Ascending aorta (tissue), 2 donors: Measurements from ENCODE around the gene PPARA. TPM values are rescaled to one million over a fixed set of nuclear protein-coding genes. Genes with fewer than 3 reads are reported as not detected.

Source experiments
- DNase-seq, 2 donors: peaks; one replicate each; pipeline ENCODE4 v3.0.0-alpha.2; 2019; ENCODE audit warnings: low spot score in 2 of 2
- H3K27ac ChIP-seq, 2 donors: fragments of 200-600 bp; sonication (generic); one replicate each; pipeline ENCODE4 v1.5.1; 2016 to 2017; ENCODE audit warnings: mild to moderate bottlenecking in 1 of 2
- H3K27me3 ChIP-seq: fragments of 200-600 bp; sonication (generic); one replicate; pipeline ENCODE4 v1.5.1; 2017
- H3K36me3 ChIP-seq, 2 donors: fragments of 200-600 bp; sonication (generic); one replicate each; pipeline ENCODE4 v1.5.1; 2016
- H3K4me1 ChIP-seq, 2 donors: fragments of 200-600 bp; sonication (generic); one replicate each; pipeline ENCODE4 v1.5.1; 2016 to 2017; ENCODE audit warnings: mild to moderate bottlenecking in 1 of 2
- H3K4me3 ChIP-seq, 2 donors: fragments of 200-600 bp; sonication (generic); one replicate each; pipeline ENCODE4 v1.5.1; 2016 to 2017; ENCODE audit warnings: mild to moderate bottlenecking in 1 of 2
- H3K9me3 ChIP-seq, 2 donors: fragments of 200-600 bp; sonication (generic); one replicate each; pipeline ENCODE4 v1.5.1; 2016
- intact Hi-C: fragments of 100-400 bp; cut with DNase I; formaldehyde crosslinking; loops from one replicate; pipeline ENCODE4 v1.15.1; 2023
- total RNA-seq: library from RNA; depleted of rRNA; stranded (reverse); fragments of >200 nt; gene quantifications from one replicate; pipeline ENCODE4 v1.1.0, GENCODE V29; 2016
- TF ChIP-seq, protein P1 (sequence below), 3 experiments: fragments of 200-600 bp in 2 of 3; fragments of 450-650 bp in 1 of 3; sonication (generic) in 2 of 3; IDR thresholded peaks; one replicate each; pipeline ENCODE4 v1.5.1; 2016 to 2019; ENCODE audit warnings: antibody characterized with exemption in 3 of 3, mild to moderate bottlenecking in 1 of 3, moderate library complexity in 1 of 3

The PPARA gene
- total RNA-seq, result 20.1 TPM

GRCh38 chr22:46150034-46150654 lies at the start of gene PPARA:
PPARA (plus strand) TSS chr22:46150526; CDS start chr22:46198384, 47,858 bp downstream.
- DNase-seq, result peak in 1 of 2 donors; percentile 94
- H3K9me3 ChIP-seq, result no peaks in the 10 kb centered on the region
- H3K36me3 ChIP-seq, result no peaks in the 10 kb centered on the region
- no peaks in the 10 kb centered on the region for H3K27me3 ChIP-seq
- H3K27ac ChIP-seq, result peak within 1 kb of the TSS; percentile 93
- peak within 1 kb of the TSS; percentile 91 to 94 for H3K4me3 ChIP-seq
- intact Hi-C loops, result loop anchor here (1.0 to 5.0 kb wide), 7 partner anchors 27 to 187 kb away; partner anchors contain the start of genes CDPF1, GTSE1, TRMU and TTC38
- TF ChIP-seq, protein P1, sequence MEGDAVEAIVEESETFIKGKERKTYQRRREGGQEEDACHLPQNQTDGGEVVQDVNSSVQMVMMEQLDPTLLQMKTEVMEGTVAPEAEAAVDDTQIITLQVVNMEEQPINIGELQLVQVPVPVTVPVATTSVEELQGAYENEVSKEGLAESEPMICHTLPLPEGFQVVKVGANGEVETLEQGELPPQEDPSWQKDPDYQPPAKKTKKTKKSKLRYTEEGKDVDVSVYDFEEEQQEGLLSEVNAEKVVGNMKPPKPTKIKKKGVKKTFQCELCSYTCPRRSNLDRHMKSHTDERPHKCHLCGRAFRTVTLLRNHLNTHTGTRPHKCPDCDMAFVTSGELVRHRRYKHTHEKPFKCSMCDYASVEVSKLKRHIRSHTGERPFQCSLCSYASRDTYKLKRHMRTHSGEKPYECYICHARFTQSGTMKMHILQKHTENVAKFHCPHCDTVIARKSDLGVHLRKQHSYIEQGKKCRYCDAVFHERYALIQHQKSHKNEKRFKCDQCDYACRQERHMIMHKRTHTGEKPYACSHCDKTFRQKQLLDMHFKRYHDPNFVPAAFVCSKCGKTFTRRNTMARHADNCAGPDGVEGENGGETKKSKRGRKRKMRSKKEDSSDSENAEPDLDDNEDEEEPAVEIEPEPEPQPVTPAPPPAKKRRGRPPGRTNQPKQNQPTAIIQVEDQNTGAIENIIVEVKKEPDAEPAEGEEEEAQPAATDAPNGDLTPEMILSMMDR (IDR thresholded peaks at IDR 0.05), result no peak
- H3K4me1 ChIP-seq, result peaks cover 0 to 12% of the 10 kb centered on the region in 2 donors

DNA sequence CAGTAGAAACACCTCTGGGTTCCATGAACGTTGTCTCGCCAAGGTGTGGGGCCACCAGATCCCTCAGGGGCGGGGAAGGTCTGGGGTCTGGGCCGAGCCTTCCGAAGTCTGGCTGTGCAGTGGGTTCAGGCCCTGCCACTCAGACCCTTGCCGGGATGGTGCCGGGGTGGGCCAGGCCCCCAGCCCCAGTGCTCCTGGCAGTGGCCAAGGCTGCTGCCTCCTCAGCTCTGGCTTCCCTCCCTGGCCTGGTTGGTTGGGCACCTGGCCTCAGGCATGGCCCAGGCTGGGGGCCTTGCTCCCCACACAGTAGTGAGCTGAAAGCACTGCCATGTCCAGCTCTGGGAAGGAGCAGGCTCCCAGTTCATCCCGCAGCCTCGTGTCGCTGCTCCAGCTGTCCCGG lies 48.2 kb upstream of the PPARA start:
- Histone ChIP-seq H3K36me3 (peaks cover 66 to 67% of the 10 kb centered on the region in 2 donors), H3K27ac (peak overlapping the region; percentile 94 to 100), H3K4me3 (no peak overlapping the region), H3K27me3 (no peaks in the 10 kb centered on the region), H3K9me3 (no peaks in the 10 kb centered on the region), H3K4me1 (peaks cover 39 to 71% of the 10 kb centered on the region in 2 donors)
- intact Hi-C loops, result loop anchor here (10.0 kb wide), 1 partner anchor 47 kb away; no protein-coding TSS in a partner anchor
- TF ChIP-seq, protein P1 (IDR thresholded peaks at IDR 0.05), result no peak
- DNase-seq, result no peak

DNA sequence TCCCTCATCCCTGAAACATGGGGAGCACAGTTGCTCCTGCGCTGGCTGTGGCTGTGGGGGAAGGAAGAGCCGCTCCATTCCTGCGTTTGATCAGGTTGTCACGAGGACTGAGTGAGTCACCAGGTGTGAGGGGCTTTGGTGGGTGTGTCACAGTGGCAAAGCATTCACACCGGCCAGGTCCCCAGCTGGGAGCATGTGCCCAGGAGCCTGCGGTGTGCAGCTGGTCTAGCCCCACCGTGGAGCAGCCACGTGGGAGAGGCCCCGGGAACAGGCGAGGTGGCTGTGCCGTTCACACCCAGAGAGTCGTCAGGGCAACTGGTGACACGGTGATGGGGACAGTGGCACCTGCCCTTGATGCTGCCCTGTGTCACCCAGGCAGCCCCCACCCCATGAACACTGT lies 47.6 kb upstream of the PPARA start:
- peaks cover 63 to 65% of the 10 kb centered on the region in 2 donors for H3K36me3 ChIP-seq
- peak overlapping the region; percentile 94 to 100 for H3K27ac ChIP-seq
- TF ChIP-seq, protein P1 (IDR thresholded peaks at IDR 0.05), result no peak
- no peaks in the 10 kb centered on the region for H3K9me3 ChIP-seq
- H3K4me1 ChIP-seq, result peaks cover 45 to 72% of the 10 kb centered on the region in 2 donors
- H3K4me3 ChIP-seq, result no peak overlapping the region
- intact Hi-C loops, result loop anchor here (10.0 kb wide), 1 partner anchor 48 kb away; no protein-coding TSS in a partner anchor
- H3K27me3 ChIP-seq, result no peaks in the 10 kb centered on the region
- DNase-seq, result no peak

DNA sequence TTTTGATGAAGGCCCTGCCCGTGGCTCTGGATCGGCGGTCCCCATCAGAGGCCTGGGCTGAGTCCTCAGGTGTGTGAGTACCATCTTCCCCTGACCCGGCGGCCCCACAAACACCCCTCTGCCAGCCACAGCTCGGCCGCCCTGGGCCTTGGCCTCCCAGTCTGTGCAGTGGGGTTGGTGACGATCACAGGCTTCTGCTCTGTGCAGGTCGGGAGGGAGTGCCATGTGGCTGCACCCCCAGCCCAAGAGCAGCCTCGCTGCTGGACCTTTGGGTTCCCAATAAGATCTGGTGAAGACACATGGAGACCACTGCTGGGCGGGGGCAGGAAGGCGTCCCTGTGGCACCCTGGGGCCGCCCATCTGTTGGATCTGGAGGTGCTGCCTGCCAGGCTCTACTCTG lies 47.1 kb upstream of the PPARA start:
- no peaks in the 10 kb centered on the region for H3K9me3 ChIP-seq
- intact Hi-C loops, result loop anchor here (10.0 kb wide), 1 partner anchor 48 kb away; no protein-coding TSS in a partner anchor
- no peak overlapping the region for H3K4me3 ChIP-seq
- H3K4me1 ChIP-seq, result peaks cover 46 to 72% of the 10 kb centered on the region in 2 donors
- peak overlapping the region; percentile 94 to 100 for H3K27ac ChIP-seq
- peaks cover 59 to 60% of the 10 kb centered on the region in 2 donors for H3K36me3 ChIP-seq
- TF ChIP-seq, protein P1 (IDR thresholded peaks at IDR 0.05), result no peak
- DNase-seq, result no peak
- no peaks in the 10 kb centered on the region for H3K27me3 ChIP-seq

GRCh38 chr22:46103664-46104063 lies 46.7 kb upstream of the PPARA start:
- TF ChIP-seq, protein P1 (IDR thresholded peaks at IDR 0.05), result no peak
- no peak for DNase-seq
- Histone ChIP-seq H3K4me3 (peak overlapping the region in 1 of 2 donors; percentile 32), H3K27ac (peak overlapping the region; percentile 94 to 100), H3K9me3 (no peaks in the 10 kb centered on the region), H3K27me3 (no peaks in the 10 kb centered on the region), H3K36me3 (peaks cover 54 to 56% of the 10 kb centered on the region in 2 donors), H3K4me1 (peaks cover 48 to 75% of the 10 kb centered on the region in 2 donors)
- intact Hi-C loops, result loop anchor here (1.0 to 10.0 kb wide), 2 partner anchors 15 to 49 kb away; no protein-coding TSS in a partner anchor
